Hematopoietic multipotent progenitor cell treated with erythropoietin and hydrocortisone succinate and interleukin-3 and kit ligand, for 17 days (in vitro differentiated cells): ENCODE measurements around the gene KIF21B.
A peak's percentile ranks its signal among the peaks of the same experiment; 100 is the strongest.

Experiments
- DNase-seq: peaks from one replicate; pipeline ENCODE4 v3.0.0-alpha.2; 2015; ENCODE audit warnings: low spot score

KIF21B gene

GRCh38 chr1:201023517-201023902 lies at the start of gene KIF21B:
KIF21B (minus strand) TSS chr1:201023714; CDS start chr1:201023383, 331 bp downstream.
- DNase-seq: peak; percentile 18

GRCh38 chr1:201072922-201073321 lies 49.4 kb upstream of the KIF21B start:
- DNase-seq: no peak

- DNase-seq: no peak
Observed at GRCh38 chr1:201072149-201072548, 48.6 kb upstream of the KIF21B start.

- no peak for DNase-seq
Observed at GRCh38 chr1:201069636-201070035, 46.1 kb upstream of the KIF21B start.

- no peak for DNase-seq
Observed at GRCh38 chr1:201068976-201069375, 45.5 kb upstream of the KIF21B start.

- no peak for DNase-seq
Observed at GRCh38 chr1:201066986-201067385, 43.5 kb upstream of the KIF21B start.

GRCh38 chr1:201065686-201066085 lies 42.2 kb upstream of the KIF21B start:
- DNase-seq: no peak

GRCh38 chr1:201064806-201065205 lies 41.3 kb upstream of the KIF21B start:
- DNase-seq: no peak

GRCh38 chr1:201063145-201063544 lies 39.6 kb upstream of the KIF21B start:
- DNase-seq: no peak

- no peak for DNase-seq
Observed at GRCh38 chr1:201062511-201063091, 39.1 kb upstream of the KIF21B start.

- DNase-seq: no peak
Observed at GRCh38 chr1:201061886-201062285, 38.4 kb upstream of the KIF21B start.

- no peak for DNase-seq
Observed at GRCh38 chr1:201061049-201061448, 37.5 kb upstream of the KIF21B start.

GRCh38 chr1:201060586-201060985 lies 37.1 kb upstream of the KIF21B start:
- no peak for DNase-seq

GRCh38 chr1:201059871-201060555 lies 36.5 kb upstream of the KIF21B start:
- no peak for DNase-seq

- DNase-seq: no peak
Observed at GRCh38 chr1:201059401-201059800, 35.9 kb upstream of the KIF21B start.

GRCh38 chr1:201054091-201054543 lies 30.6 kb upstream of the KIF21B start:
- no peak for DNase-seq

- DNase-seq: no peak
Observed at GRCh38 chr1:201053155-201053860, 29.8 kb upstream of the KIF21B start.

- DNase-seq: no peak
Observed at GRCh38 chr1:201051399-201051798, 27.9 kb upstream of the KIF21B start.

GRCh38 chr1:201050515-201051277 lies 27.2 kb upstream of the KIF21B start:
- DNase-seq: no peak

- DNase-seq: no peak
Observed at GRCh38 chr1:201049248-201049831, 25.8 kb upstream of the KIF21B start.

- DNase-seq: no peak
Observed at GRCh38 chr1:201048521-201048920, 25.0 kb upstream of the KIF21B start.

- DNase-seq: no peak
Observed at GRCh38 chr1:201044119-201044518, 20.6 kb upstream of the KIF21B start.
